Measurements from ENCODE around the gene PRKACA.

GRCh38 chr19:14105680-14106079 lies 11.9 kb downstream of the PRKACA start:
- TF ChIP-seq, protein P1, sequence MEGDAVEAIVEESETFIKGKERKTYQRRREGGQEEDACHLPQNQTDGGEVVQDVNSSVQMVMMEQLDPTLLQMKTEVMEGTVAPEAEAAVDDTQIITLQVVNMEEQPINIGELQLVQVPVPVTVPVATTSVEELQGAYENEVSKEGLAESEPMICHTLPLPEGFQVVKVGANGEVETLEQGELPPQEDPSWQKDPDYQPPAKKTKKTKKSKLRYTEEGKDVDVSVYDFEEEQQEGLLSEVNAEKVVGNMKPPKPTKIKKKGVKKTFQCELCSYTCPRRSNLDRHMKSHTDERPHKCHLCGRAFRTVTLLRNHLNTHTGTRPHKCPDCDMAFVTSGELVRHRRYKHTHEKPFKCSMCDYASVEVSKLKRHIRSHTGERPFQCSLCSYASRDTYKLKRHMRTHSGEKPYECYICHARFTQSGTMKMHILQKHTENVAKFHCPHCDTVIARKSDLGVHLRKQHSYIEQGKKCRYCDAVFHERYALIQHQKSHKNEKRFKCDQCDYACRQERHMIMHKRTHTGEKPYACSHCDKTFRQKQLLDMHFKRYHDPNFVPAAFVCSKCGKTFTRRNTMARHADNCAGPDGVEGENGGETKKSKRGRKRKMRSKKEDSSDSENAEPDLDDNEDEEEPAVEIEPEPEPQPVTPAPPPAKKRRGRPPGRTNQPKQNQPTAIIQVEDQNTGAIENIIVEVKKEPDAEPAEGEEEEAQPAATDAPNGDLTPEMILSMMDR (IDR thresholded peaks at IDR 0.05; ENCODE audit: low read depth, low read length, poor library complexity, severe bottlenecking) = no peak
- TF ChIP-seq EZH2phosphoT487 (IDR thresholded peaks at IDR 0.05; ENCODE audit: borderline replicate concordance, low read length) = no peak
